HG02973 (cell line): Measurements from ENCODE around the gene LIMA1.
"Not testable (repeated sequence)": the region's sequence is repeated elsewhere in the genome, so short reads cannot be mapped to it uniquely, and the experiment has no call there.

Experiments
- ATAC-seq: cut with Tn5 transposase; IDR thresholded peaks from one replicate; pipeline ENCODE4 v1.9.1; 2021; ENCODE audit warnings: moderate library complexity; ENCODE audit not compliant: unreplicated experiment

LIMA1 gene

DNA sequence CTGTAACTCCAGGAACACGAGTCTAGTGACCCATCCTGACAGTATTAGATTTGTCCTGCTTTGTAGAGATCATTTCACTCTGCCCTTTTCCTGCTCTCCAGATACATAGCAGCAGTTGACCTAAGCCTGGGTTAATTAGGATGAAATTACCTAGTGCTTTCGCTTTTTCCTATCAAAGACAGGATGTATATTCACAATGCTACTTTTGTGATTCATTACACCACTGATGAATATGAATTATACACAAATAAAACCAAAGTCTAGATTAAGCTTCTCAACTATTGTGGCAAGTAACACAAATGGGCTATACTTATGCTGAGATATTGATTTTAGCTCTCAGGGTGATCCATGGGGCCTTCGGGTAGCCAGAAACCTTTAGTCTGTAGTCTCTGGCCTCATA lies 134.0 kb downstream of the LIMA1 start:
- ATAC-seq, result no peak

DNA sequence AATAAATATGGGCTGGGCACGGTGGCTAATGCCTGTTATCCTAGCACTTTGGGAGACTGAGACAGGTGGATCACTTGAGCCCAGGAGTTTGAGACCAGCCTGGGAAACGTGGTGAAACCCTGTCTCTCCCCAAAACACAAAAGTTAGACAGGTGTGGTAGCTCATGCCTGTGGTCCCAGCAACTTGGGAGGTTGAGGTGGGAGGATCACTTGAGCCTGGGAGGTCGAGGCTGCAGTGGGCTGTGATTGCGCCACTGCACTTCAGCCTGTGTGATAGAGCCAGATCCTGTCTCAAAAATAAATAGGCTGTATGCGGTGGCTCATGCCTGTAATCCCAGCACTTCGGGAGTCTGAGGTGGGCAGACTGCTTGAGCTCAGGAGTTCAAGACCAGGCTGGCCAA lies 135.3 kb downstream of the LIMA1 start:
- ATAC-seq, result not testable (repeated sequence)

GRCh38 chr12:50147281-50147680 lies 136.0 kb downstream of the LIMA1 start:
- ATAC-seq, result no peak

GRCh38 chr12:50145439-50145838 lies 137.9 kb downstream of the LIMA1 start:
- no peak for ATAC-seq

DNA sequence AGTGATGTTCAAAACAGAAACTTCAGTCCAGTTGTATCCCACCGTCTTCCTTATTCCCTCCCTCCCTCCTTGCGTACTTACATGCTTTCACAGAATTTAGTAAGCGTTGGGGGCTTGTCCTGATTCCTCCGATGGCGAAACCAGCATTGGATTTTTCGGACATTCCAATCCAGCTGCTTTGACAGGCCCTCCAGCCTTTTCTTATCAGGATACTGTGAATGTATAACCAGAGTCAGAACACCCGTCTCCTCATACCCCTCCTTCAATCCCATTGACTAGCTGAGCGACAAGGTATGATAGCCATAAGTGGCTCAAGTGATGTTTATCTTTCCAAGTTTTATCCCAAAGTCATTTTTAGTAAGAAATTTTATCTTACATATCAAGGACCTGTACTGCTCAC lies 140.3 kb downstream of the LIMA1 start:
- ATAC-seq, result no peak

DNA sequence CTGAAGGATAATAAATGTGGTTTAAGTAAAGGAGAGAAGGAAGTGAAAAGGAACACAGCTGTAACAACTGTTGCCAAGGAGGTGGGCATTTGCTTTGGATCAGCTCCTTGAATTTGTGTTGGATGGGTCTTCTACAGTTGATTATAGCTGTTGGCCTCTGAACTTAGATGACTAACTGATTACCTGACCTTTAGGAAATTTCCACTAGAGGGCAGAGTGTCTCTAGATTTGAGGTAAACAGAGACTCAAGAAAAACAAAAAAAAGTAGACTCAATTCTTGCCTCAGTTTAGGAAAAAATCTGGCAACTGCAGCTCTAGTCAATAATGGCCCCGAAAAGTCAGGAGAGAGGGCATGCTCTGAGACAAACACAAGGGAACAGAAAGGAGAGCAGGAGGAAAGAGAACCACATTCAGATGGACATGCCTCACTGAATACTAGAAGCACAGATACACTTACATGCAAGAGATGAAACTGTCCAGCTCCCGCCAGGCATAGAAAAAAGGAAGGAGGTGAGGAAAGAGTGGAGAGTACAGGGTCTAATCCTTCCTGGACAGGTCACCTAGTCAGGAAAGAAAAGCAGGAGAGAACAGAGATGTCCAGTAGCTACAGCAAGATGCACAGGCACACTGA lies 150.7 kb downstream of the LIMA1 start:
- ATAC-seq, result no peak

DNA sequence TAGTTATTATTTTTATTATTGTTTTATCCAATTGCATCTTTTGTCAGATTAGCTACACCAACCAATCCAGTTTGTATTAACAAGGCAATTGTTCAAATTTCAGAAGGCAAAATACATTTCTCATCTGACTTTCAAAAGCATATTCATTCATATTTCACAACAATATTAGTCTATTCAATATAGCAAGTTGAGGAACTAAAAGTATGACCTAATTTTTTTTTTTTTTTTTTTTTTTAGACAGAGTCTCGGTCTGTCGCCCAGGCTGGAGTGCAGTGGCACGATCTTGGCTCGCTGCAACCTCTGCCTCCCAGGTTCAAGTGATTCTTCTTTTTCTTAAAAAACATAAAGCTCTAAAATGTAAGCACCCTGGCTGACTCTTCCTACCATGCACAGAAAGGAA lies 154.0 kb downstream of the LIMA1 start:
- ATAC-seq, result no peak

DNA sequence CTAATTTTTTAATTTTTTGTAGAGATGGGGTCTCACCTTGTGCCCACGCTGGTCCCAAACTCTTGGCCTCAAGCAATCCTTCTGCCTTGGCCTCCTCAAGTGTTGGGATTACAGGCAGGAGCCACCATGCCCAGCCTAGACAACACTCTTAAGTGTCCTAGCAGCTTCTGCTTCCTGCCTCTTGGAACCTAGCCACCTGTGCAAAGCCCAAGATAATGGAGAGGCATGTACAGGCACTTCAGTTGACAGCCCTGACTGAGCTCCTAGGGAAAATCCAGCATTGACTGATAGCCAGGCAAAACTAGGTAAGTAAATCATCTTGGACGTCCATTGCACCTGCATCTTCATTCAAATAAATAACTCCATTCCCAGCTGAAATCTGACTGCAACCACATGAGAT lies 155.8 kb downstream of the LIMA1 start:
- no peak for ATAC-seq
